ENCODE data around the gene FHIT. TPM values are rescaled to one million over a fixed set of nuclear protein-coding genes. Genes with fewer than 3 reads are reported as not detected.

FHIT gene
- total RNA-seq, 1 donor from 2014 or later: 23.8 TPM

DNA sequence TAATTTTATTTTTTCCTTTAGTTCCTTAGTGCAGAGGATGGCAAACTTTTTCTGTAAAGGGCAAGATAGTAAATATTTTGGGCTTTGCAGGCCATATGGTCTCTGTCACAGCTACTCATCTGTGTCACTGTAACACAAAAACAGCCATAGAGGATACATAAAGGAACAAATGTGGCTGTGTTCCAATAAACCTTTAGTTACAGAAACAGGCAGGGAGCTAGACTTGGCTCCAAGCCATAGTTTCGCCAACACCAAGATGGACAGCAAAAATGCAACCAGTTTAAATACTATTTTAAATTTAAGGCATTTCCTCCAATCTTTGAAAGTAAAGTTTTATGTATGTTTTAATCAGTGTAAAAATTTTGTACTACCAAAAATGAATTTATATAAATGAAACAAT, 753.4 kb downstream of the FHIT start:
- Mint-ChIP-seq H3K4me3 (no peak overlapping the region), H3K9me3 (peaks cover 9% of the 10 kb centered on the region), H3K36me3 (ENCODE audit: low read depth) (no peaks in the 10 kb centered on the region), H3K27me3 (peaks cover 2% of the 10 kb centered on the region), H3K27ac (no peak overlapping the region), H3K4me1 (no peaks in the 10 kb centered on the region)
- DNase-seq: no peak
- intact Hi-C loops (cut with micrococcal nuclease): no loop called here

DNA sequence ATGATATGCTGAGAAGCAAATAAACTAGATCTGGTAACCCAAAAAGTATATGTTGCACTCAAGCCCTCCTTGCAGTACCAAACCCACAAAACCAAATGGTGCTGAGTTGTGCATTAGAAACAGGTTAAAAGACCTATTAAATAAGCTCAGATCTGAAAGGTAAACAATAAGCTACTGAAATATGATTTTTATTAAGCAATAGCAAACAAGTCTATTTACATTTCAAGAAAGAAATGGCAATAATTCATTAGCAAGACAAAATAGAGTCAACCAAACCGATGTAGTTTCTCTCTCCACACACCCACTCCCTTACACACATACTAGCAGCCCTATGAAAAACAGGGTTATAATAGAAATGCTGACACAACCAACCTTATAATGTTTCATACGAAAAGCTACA, 760.3 kb downstream of the FHIT start:
- intact Hi-C loops (cut with micrococcal nuclease): no loop called here
- no peak for DNase-seq
- no peaks in the 10 kb centered on the region for H3K4me1 Mint-ChIP-seq
- H3K27ac Mint-ChIP-seq: no peak overlapping the region
- H3K36me3 Mint-ChIP-seq (ENCODE audit: low read depth): no peaks in the 10 kb centered on the region
- no peak overlapping the region for H3K4me3 Mint-ChIP-seq
- H3K27me3 Mint-ChIP-seq: no peaks in the 10 kb centered on the region
- peaks cover 11% of the 10 kb centered on the region for H3K9me3 Mint-ChIP-seq

DNA sequence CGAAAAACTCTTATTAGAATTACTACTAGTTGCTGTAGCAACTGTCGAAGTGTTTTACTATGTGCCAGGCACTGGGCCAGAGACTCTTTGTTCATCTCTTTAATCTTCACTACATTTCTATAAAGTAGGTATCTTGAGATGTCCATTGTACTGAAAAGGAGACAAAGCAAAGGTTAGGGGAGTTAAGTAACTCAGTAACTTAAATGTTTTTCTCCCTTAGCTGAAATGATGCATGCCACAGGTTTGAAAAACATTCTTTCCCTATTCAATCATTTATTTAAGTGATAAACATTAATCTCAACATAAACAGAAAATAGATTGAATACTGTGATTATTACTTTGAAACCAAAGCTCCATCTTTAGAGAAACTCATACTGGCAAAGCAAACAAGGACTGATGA, 776.2 kb downstream of the FHIT start:
- DNase-seq: no peak
- H3K4me1 Mint-ChIP-seq: no peaks in the 10 kb centered on the region
- H3K4me3 Mint-ChIP-seq: no peak overlapping the region
- intact Hi-C loops (cut with micrococcal nuclease): no loop called here
- H3K9me3 Mint-ChIP-seq: peaks cover 17% of the 10 kb centered on the region
- no peak overlapping the region for H3K27ac Mint-ChIP-seq
- no peaks in the 10 kb centered on the region for H3K27me3 Mint-ChIP-seq
- H3K36me3 Mint-ChIP-seq (ENCODE audit: low read depth): no peaks in the 10 kb centered on the region

- no peaks in the 10 kb centered on the region for H3K4me1 Mint-ChIP-seq
- H3K27me3 Mint-ChIP-seq: peaks cover 8% of the 10 kb centered on the region
- no peak for DNase-seq
- intact Hi-C loops (cut with micrococcal nuclease): no loop called here
- H3K4me3 Mint-ChIP-seq: no peak overlapping the region
- H3K27ac Mint-ChIP-seq: no peak overlapping the region
- H3K9me3 Mint-ChIP-seq: peaks cover 39% of the 10 kb centered on the region
- no peaks in the 10 kb centered on the region for H3K36me3 Mint-ChIP-seq (ENCODE audit: low read depth)
Observed at GRCh38 chr3:60469481-60469880, 781.8 kb downstream of the FHIT start.

DNA sequence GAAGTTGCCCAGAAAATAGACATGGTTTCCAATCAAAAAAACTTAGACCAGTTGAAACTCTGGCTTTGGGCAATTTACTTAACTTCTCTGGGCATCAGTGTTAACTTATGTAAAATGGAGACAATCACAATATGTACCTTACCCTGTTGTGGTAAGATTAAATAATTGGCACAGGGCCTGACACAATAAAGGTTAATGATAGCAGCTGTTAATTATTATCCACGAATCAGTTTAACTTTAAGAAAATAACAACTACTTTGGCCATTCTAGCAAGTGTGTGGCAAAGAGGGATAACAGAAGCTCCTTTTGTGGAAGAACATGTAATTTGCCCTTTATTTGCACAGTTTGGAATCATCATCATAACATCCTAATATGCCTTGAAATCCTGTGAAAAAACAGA, 787.6 kb downstream of the FHIT start:
- no peak for DNase-seq
- peaks cover 28% of the 10 kb centered on the region for H3K9me3 Mint-ChIP-seq
- H3K27ac Mint-ChIP-seq: no peak overlapping the region
- no peak overlapping the region for H3K4me3 Mint-ChIP-seq
- H3K4me1 Mint-ChIP-seq: no peaks in the 10 kb centered on the region
- no peaks in the 10 kb centered on the region for H3K36me3 Mint-ChIP-seq (ENCODE audit: low read depth)
- H3K27me3 Mint-ChIP-seq: peaks cover 18% of the 10 kb centered on the region
- intact Hi-C loops (cut with micrococcal nuclease): no loop called here

- Mint-ChIP-seq H3K4me1 (peaks cover 2% of the 10 kb centered on the region), H3K4me3 (no peak overlapping the region), H3K27me3 (peaks cover 12% of the 10 kb centered on the region), H3K36me3 (ENCODE audit: low read depth) (no peaks in the 10 kb centered on the region), H3K9me3 (peaks cover 17% of the 10 kb centered on the region), H3K27ac (no peak overlapping the region)
- no peak for DNase-seq
- intact Hi-C loops (cut with micrococcal nuclease): no loop called here
Observed at GRCh38 chr3:60461267-60461666, 790.0 kb downstream of the FHIT start.

GRCh38 chr3:60456180-60456579, 795.1 kb downstream of the FHIT start:
- Mint-ChIP-seq H3K4me3 (no peak overlapping the region), H3K4me1 (peaks cover 5% of the 10 kb centered on the region), H3K27ac (no peak overlapping the region), H3K9me3 (no peaks in the 10 kb centered on the region), H3K36me3 (ENCODE audit: low read depth) (no peaks in the 10 kb centered on the region), H3K27me3 (peaks cover 2% of the 10 kb centered on the region)
- intact Hi-C loops (cut with micrococcal nuclease): loop anchor here (10.0 kb wide), 1 partner anchor 371 kb away; no protein-coding TSS in a partner anchor
- DNase-seq: no peak

- no peak overlapping the region for H3K27ac Mint-ChIP-seq
- H3K9me3 Mint-ChIP-seq: no peaks in the 10 kb centered on the region
- H3K4me1 Mint-ChIP-seq: peaks cover 5% of the 10 kb centered on the region
- no peak for DNase-seq
- no peaks in the 10 kb centered on the region for H3K27me3 Mint-ChIP-seq
- no peaks in the 10 kb centered on the region for H3K36me3 Mint-ChIP-seq (ENCODE audit: low read depth)
- intact Hi-C loops (cut with micrococcal nuclease): loop anchor here (10.0 kb wide), 1 partner anchor 369 kb away; no protein-coding TSS in a partner anchor
- H3K4me3 Mint-ChIP-seq: no peak overlapping the region
Observed at GRCh38 chr3:60453326-60453725, 797.9 kb downstream of the FHIT start.

- Mint-ChIP-seq H3K4me3 (no peak overlapping the region), H3K27ac (no peak overlapping the region), H3K27me3 (no peaks in the 10 kb centered on the region), H3K9me3 (peaks cover 13% of the 10 kb centered on the region), H3K4me1 (peaks cover 4% of the 10 kb centered on the region), H3K36me3 (ENCODE audit: low read depth) (peaks cover 2% of the 10 kb centered on the region)
- no peak for DNase-seq
- intact Hi-C loops (cut with micrococcal nuclease): no loop called here
Observed at GRCh38 chr3:60448696-60449095, 802.6 kb downstream of the FHIT start.

- no peak overlapping the region for H3K27ac Mint-ChIP-seq
- intact Hi-C loops (cut with micrococcal nuclease): no loop called here
- no peak overlapping the region for H3K4me3 Mint-ChIP-seq
- no peak for DNase-seq
- peaks cover 21% of the 10 kb centered on the region for H3K9me3 Mint-ChIP-seq
- H3K4me1 Mint-ChIP-seq: peaks cover 4% of the 10 kb centered on the region
- no peaks in the 10 kb centered on the region for H3K27me3 Mint-ChIP-seq
- H3K36me3 Mint-ChIP-seq (ENCODE audit: low read depth): peaks cover 3% of the 10 kb centered on the region
Observed at GRCh38 chr3:60445446-60445845, 805.8 kb downstream of the FHIT start.

- Mint-ChIP-seq H3K27me3 (no peaks in the 10 kb centered on the region), H3K4me3 (no peak overlapping the region), H3K36me3 (ENCODE audit: low read depth) (peaks cover 3% of the 10 kb centered on the region), H3K27ac (no peak overlapping the region), H3K4me1 (peaks cover 4% of the 10 kb centered on the region), H3K9me3 (peaks cover 24% of the 10 kb centered on the region)
- DNase-seq: no peak
- intact Hi-C loops (cut with micrococcal nuclease): no loop called here
Observed at GRCh38 chr3:60444898-60445437, 806.3 kb downstream of the FHIT start.

- Mint-ChIP-seq H3K27ac (no peak overlapping the region), H3K9me3 (peaks cover 27% of the 10 kb centered on the region), H3K27me3 (no peaks in the 10 kb centered on the region), H3K4me3 (no peak overlapping the region), H3K36me3 (ENCODE audit: low read depth) (peaks cover 3% of the 10 kb centered on the region), H3K4me1 (peaks cover 4% of the 10 kb centered on the region)
- intact Hi-C loops (cut with micrococcal nuclease): no loop called here
- DNase-seq: no peak
Observed at GRCh38 chr3:60440869-60441268, 810.4 kb downstream of the FHIT start.

- no peak overlapping the region for H3K4me3 Mint-ChIP-seq
- H3K9me3 Mint-ChIP-seq: peaks cover 18% of the 10 kb centered on the region
- DNase-seq: no peak
- H3K4me1 Mint-ChIP-seq: peaks cover 5% of the 10 kb centered on the region
- intact Hi-C loops (cut with micrococcal nuclease): no loop called here
- no peaks in the 10 kb centered on the region for H3K36me3 Mint-ChIP-seq (ENCODE audit: low read depth)
- H3K27me3 Mint-ChIP-seq: no peaks in the 10 kb centered on the region
- H3K27ac Mint-ChIP-seq: no peak overlapping the region
Observed at GRCh38 chr3:60435941-60436650, 815.2 kb downstream of the FHIT start.

DNA sequence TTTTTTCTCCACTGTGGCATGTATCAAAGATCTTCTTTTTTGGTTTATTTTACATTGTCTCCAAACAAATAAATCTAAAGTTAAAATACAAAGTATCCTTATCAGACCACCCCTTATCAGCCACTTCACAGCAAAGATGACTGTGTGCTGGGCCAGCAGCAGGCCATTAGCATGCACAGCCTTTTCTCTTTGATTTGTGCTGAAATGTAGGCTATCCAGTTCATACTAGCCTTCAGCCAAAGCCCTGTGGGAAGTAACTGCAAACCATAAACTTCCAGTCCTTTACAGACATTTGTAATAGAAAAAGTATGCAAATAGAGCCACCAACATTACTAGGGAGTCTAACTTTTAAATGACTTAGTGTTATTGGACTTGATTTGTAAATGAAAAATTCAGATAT, 816.3 kb downstream of the FHIT start:
- no peak for DNase-seq
- H3K27ac Mint-ChIP-seq: no peak overlapping the region
- peaks cover 10% of the 10 kb centered on the region for H3K4me1 Mint-ChIP-seq
- H3K36me3 Mint-ChIP-seq (ENCODE audit: low read depth): no peaks in the 10 kb centered on the region
- H3K4me3 Mint-ChIP-seq: no peak overlapping the region
- intact Hi-C loops (cut with micrococcal nuclease): no loop called here
- H3K27me3 Mint-ChIP-seq: no peaks in the 10 kb centered on the region
- H3K9me3 Mint-ChIP-seq: peaks cover 15% of the 10 kb centered on the region

DNA sequence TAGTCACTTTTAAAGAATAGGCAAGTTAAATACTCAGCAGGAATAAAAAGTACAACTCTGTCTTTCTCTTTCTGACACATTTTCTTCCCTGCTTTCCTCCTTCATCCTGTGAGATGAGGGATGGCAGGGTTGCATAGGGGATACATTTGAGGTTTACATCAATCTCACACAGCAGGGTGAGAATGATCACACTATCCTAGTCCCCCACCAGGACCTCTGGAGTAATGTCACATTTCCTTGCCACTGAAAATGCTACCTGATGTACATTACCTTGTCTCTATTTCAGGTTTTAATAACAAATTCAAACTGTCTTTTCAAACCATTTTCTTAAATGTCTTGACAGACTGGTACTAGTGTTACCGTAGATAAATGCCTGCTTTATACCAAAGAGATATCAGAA, 816.9 kb downstream of the FHIT start:
- Mint-ChIP-seq H3K4me1 (peaks cover 13% of the 10 kb centered on the region), H3K4me3 (no peak overlapping the region), H3K9me3 (peaks cover 12% of the 10 kb centered on the region), H3K36me3 (ENCODE audit: low read depth) (no peaks in the 10 kb centered on the region), H3K27ac (no peak overlapping the region), H3K27me3 (no peaks in the 10 kb centered on the region)
- intact Hi-C loops (cut with micrococcal nuclease): no loop called here
- no peak for DNase-seq
